GM21723 (cell line): ENCODE results near the gene GTF3C2.
A peak's percentile ranks its signal among the peaks of the same experiment; 100 is the strongest.

Experiments
- ATAC-seq: cut with Tn5 transposase; IDR thresholded peaks from one replicate; pipeline ENCODE4 v1.9.1; 2021; ENCODE audit warnings: mild to moderate bottlenecking, moderate library complexity; ENCODE audit not compliant: unreplicated experiment

Gene GTF3C2

GRCh38 chr2:27356382-27357181 lies at the start of gene GTF3C2:
TSS of gene GTF3C2 (minus strand) at chr2:27356764. CDS start at chr2:27343554, 13,210 bp downstream.
- ATAC-seq, result peak; percentile 80

GRCh38 chr2:27400348-27401135 lies 44.0 kb upstream of the GTF3C2 start:
- ATAC-seq, result no peak

- ATAC-seq, result no peak
These were observed 42.4 kb upstream of the GTF3C2 start for GRCh38 chr2:27398962-27399361.

- no peak for ATAC-seq
These were observed 36.7 kb upstream of the GTF3C2 start for GRCh38 chr2:27393225-27393624.

GRCh38 chr2:27390822-27391679 lies 34.5 kb upstream of the GTF3C2 start:
- ATAC-seq, result no peak

- ATAC-seq, result no peak
These were observed 25.1 kb upstream of the GTF3C2 start for GRCh38 chr2:27381577-27382181.

- ATAC-seq, result peak; percentile 90
These were observed 24.3 kb upstream of the GTF3C2 start, which contains the start of gene ZNF513 for GRCh38 chr2:27380626-27381545. TSS of gene ZNF513 (minus strand) at chr2:27380734. CDS start at chr2:27380526, 208 bp downstream.

- ATAC-seq, result no peak
These were observed 23.5 kb upstream of the GTF3C2 start for GRCh38 chr2:27379836-27380625.

- no peak for ATAC-seq
These were observed 22.8 kb upstream of the GTF3C2 start for GRCh38 chr2:27379383-27379835.

GRCh38 chr2:27378809-27379290 lies 22.3 kb upstream of the GTF3C2 start:
- ATAC-seq, result no peak

- ATAC-seq, result no peak
These were observed 21.7 kb upstream of the GTF3C2 start for GRCh38 chr2:27378096-27378808.

GRCh38 chr2:27377618-27378095 lies 21.1 kb upstream of the GTF3C2 start:
- no peak for ATAC-seq

GRCh38 chr2:27376866-27377617 lies 20.5 kb upstream of the GTF3C2 start:
- ATAC-seq, result no peak

- ATAC-seq, result no peak
These were observed 19.7 kb upstream of the GTF3C2 start for GRCh38 chr2:27376151-27376865.

GRCh38 chr2:27375513-27376099 lies 19.0 kb upstream of the GTF3C2 start:
- ATAC-seq, result no peak

- no peak for ATAC-seq
These were observed 17.0 kb upstream of the GTF3C2 start for GRCh38 chr2:27373567-27373966.
